Keratinocyte (primary cell): ENCODE data around the gene TTL. TPM values are rescaled to one million over a fixed set of nuclear protein-coding genes. Genes with fewer than 3 reads are reported as not detected.
A peak's percentile ranks its signal among the peaks of the same experiment; 100 is the strongest.

Experiments used
- DNase-seq: peaks from one replicate; pipeline ENCODE4 v3.0.0-alpha.2; 2011; ENCODE audit warnings: low read depth, missing footprints, low spot score
- FAIRE-seq: peaks from 2 replicates; lab custom pipeline; 2011; peaks lifted over from hg19 to GRCh38; lab: Jason Lieb, UNC
- H2AFZ ChIP-seq: 2 replicates; pipeline ENCODE4 v1.6.0; 2012; ENCODE audit warnings: low read length, control low read depth, inconsistent platforms; ENCODE audit not compliant: control insufficient read depth
- H3K27ac ChIP-seq: 2 replicates; pipeline ENCODE4 v1.5.1; 2011; ENCODE audit warnings: low read length; ENCODE audit not compliant: control insufficient read depth, insufficient read depth
- H3K27me3 ChIP-seq: 3 replicates; pipeline ENCODE4 v1.6.0; 2011; ENCODE audit warnings: low read length; ENCODE audit not compliant: control insufficient read depth, insufficient read depth; ENCODE audit errors: extremely low read depth
- H3K36me3 ChIP-seq, 2 experiments: 2 replicates in 1 of 2; 3 replicates in 1 of 2; pipeline ENCODE4 v1.5.1; 2011; ENCODE audit warnings: low read length in 2 of 2, mild to moderate bottlenecking in 1 of 2; ENCODE audit not compliant: control insufficient read depth in 2 of 2, insufficient read depth in 2 of 2; ENCODE audit errors: extremely low read depth in 1 of 2
- H3K4me1 ChIP-seq: 3 replicates; pipeline ENCODE4 v1.5.1; 2011; ENCODE audit warnings: low read length; ENCODE audit not compliant: control insufficient read depth, insufficient read depth; ENCODE audit errors: extremely low read depth
- H3K4me2 ChIP-seq: 3 replicates; pipeline ENCODE4 v1.6.0; 2011; ENCODE audit warnings: low read depth, low read length; ENCODE audit not compliant: control insufficient read depth, insufficient read depth; ENCODE audit errors: extremely low read depth
- H3K4me3 ChIP-seq, 3 experiments: fragments of 200-600 bp in 1 of 3; sonication (generic) in 1 of 3; 2 replicates in 2 of 3; 3 replicates in 1 of 3; pipeline ENCODE4 v1.5.1; 2011 to 2016; ENCODE audit warnings: low read length in 3 of 3, mild to moderate bottlenecking in 3 of 3, control low read depth in 2 of 3, inconsistent platforms in 1 of 3, low read depth in 1 of 3, mixed read lengths in 1 of 3, mixed run types in 1 of 3, moderate library complexity in 1 of 3; ENCODE audit not compliant: control insufficient read depth in 2 of 3, insufficient read depth in 2 of 3; ENCODE audit errors: extremely low read depth in 1 of 3
- H3K79me2 ChIP-seq: 2 replicates; pipeline ENCODE4 v1.6.0; 2012; ENCODE audit warnings: low read length; ENCODE audit not compliant: control insufficient read depth, insufficient read depth
- H3K9ac ChIP-seq: 3 replicates; pipeline ENCODE4 v1.6.0; 2011; ENCODE audit warnings: low read length; ENCODE audit not compliant: control insufficient read depth, insufficient read depth; ENCODE audit errors: extremely low read depth
- H3K9me1 ChIP-seq: 3 replicates; pipeline ENCODE4 v1.6.0; 2011; ENCODE audit warnings: low read length; ENCODE audit not compliant: control insufficient read depth, insufficient read depth; ENCODE audit errors: extremely low read depth
- H3K9me3 ChIP-seq: 2 replicates; pipeline ENCODE4 v1.5.1; 2012; ENCODE audit warnings: low read depth, low read length; ENCODE audit not compliant: control insufficient read depth
- H4K20me1 ChIP-seq: 3 replicates; pipeline ENCODE4 v1.6.0; 2011; ENCODE audit warnings: low read length; ENCODE audit not compliant: control insufficient read depth, insufficient read depth; ENCODE audit errors: extremely low read depth
- CTCF ChIP-seq, 3 experiments: IDR thresholded peaks in 1 of 3; conservative IDR thresholded peaks in 1 of 3; optimal IDR thresholded peaks in 1 of 3; 2 replicates in 2 of 3; 3 replicates in 1 of 3; pipeline versions ENCODE3 to v1.5.1; 2011; ENCODE audit warnings: low read length in 3 of 3, mild to moderate bottlenecking in 3 of 3, moderate library complexity in 2 of 3, control low read depth in 1 of 3, inconsistent platforms in 1 of 3; ENCODE audit not compliant: insufficient read depth in 2 of 3; ENCODE audit errors: extremely low read depth in 1 of 3
- EZH2 ChIP-seq: IDR thresholded peaks from one replicate; pipeline ENCODE4 v1.6.1; 2012; ENCODE audit warnings: inconsistent platforms, mild to moderate bottlenecking, low read length, moderate library complexity
- dilution Hi-C: fragments of 300-500 bp; cut with MboI; formaldehyde crosslinking; loops from one replicate; pipeline ENCODE4 v1.7.0; 2020; ENCODE audit warnings: low sequenced_read_pairs; ENCODE audit not compliant: extremely low pct_ligation_motif_present
- polyA plus RNA-seq, 5 experiments: library from polyadenylated mRNA; depleted of rRNA in 3 of 5; stranded (reverse) in 3 of 5; stranded (forward) in 1 of 5; unstranded in 1 of 5; fragments of >200 nt; gene quantifications; 1 replicate in 1 of 5; 2 replicates in 3 of 5; 3 replicates in 1 of 5; pipeline versions ENCODE4 v1.2.1 to v1.2.3, GENCODE V29; 2011 to 2012; ENCODE audit warnings: missing spikeins in 2 of 5, low read depth in 1 of 5, low replicate concordance in 1 of 5

Gene TTL
- polyA plus RNA-seq, 1 donor (not counting 4 experiments of a cell fraction or from before 2014, with no cell fraction given), result 37.9 TPM

GRCh38 chr2:112585400-112585799 lies 103.4 kb downstream of the TTL start:
- Histone ChIP-seq H3K27me3 (no peaks in the 10 kb centered on the region), H3K36me3 (peaks cover 4 to 8% of the 10 kb centered on the region in 2 experiments), H2AFZ (no peak overlapping the region), H3K4me3 (peak overlapping the region; percentile 74 to 97 (median 90)), H3K9ac (peak overlapping the region; percentile 99), H3K27ac (peak overlapping the region; percentile 99), H4K20me1 (no peaks in the 10 kb centered on the region), H3K4me1 (peaks cover 16% of the 10 kb centered on the region), H3K4me2 (peak overlapping the region; percentile 99), H3K9me3 (no peaks in the 10 kb centered on the region), H3K79me2 (peaks cover 4% of the 10 kb centered on the region), H3K9me1 (no peaks in the 10 kb centered on the region)
- DNase-seq (no peak), FAIRE-seq (no peak)
- dilution Hi-C loops, result no loop called here
- TF ChIP-seq EZH2 (no peak), CTCF (optimal IDR thresholded peaks at IDR 0.05 in 1 of 3, IDR thresholded peaks at IDR 0.05 in 1 of 3, conservative IDR thresholded peaks at IDR 0.05 in 1 of 3; ENCODE audit: extremely low read depth in 1 of 3, insufficient read depth in 2 of 3, low read length in 3 of 3) (no peak)

- Histone ChIP-seq H3K9me3 (no peaks in the 10 kb centered on the region), H3K79me2 (peaks cover 4% of the 10 kb centered on the region), H3K4me2 (no peak overlapping the region), H3K36me3 (peaks cover 4 to 8% of the 10 kb centered on the region in 2 experiments), H2AFZ (no peak overlapping the region), H3K27ac (no peak overlapping the region), H3K9me1 (no peaks in the 10 kb centered on the region), H3K4me3 (no peak overlapping the region), H3K27me3 (no peaks in the 10 kb centered on the region), H4K20me1 (no peaks in the 10 kb centered on the region), H3K9ac (no peak overlapping the region), H3K4me1 (peaks cover 16% of the 10 kb centered on the region)
- no peak for FAIRE-seq
- DNase-seq, result no peak
- TF ChIP-seq CTCF (optimal IDR thresholded peaks at IDR 0.05 in 1 of 3, IDR thresholded peaks at IDR 0.05 in 1 of 3, conservative IDR thresholded peaks at IDR 0.05 in 1 of 3; ENCODE audit: extremely low read depth in 1 of 3, insufficient read depth in 2 of 3, low read length in 3 of 3), result no peak
- no peak for TF ChIP-seq EZH2
- dilution Hi-C loops, result no loop called here
Observed at GRCh38 chr2:112585873-112586464, 104.0 kb downstream of the TTL start.
